K562 (cell line): ENCODE measurements around the gene TMEM167A. TPM values are rescaled to one million over a fixed set of nuclear protein-coding genes. Genes with fewer than 3 reads are reported as not detected.

Experiments used
- ATAC-seq: fragments of 200-7000 bp; cut with Tn5 transposase; 3 replicates; pipeline ENCODE4 v1.9.1; 2020; ENCODE audit warnings: moderate library complexity
- BruUV-seq: library from RNA; stranded (reverse); fragments of 400-500 nt; replicated peaks from 2 replicates; lab custom pipeline; 2021; lab: Mats Ljungman, UMichigan
- CTCF ChIA-PET: fragments of 300-600 bp; formaldehyde crosslinking; extraction: SDS; loops from one replicate; lab custom pipeline; 2021; ENCODE audit warnings: low intra/inter-chr PET ratio; lab: Yijun Ruan, JAX
- POLR2A ChIA-PET: fragments of 300-600, 350-650 bp; sonication (Branson Sonifier 250); formaldehyde crosslinking; extraction: SDS; loops from one replicate; lab custom pipeline; 2021; ENCODE audit warnings: antibody characterized with exemption, inconsistent platforms; lab: Yijun Ruan, JAX
- DNase-seq, 4 experiments: peaks; one replicate each; pipeline versions ENCODE4 v3.0.0 to v3.0.0-alpha.2; 2011 to 2018; ENCODE audit warnings: low spot score in 3 of 4, mixed read lengths in 3 of 4; ENCODE audit errors: extremely low read depth in 1 of 4
- FAIRE-seq: peaks from 2 replicates; lab custom pipeline; 2011; peaks lifted over from hg19 to GRCh38; lab: Jason Lieb, UNC
- H2AFZ ChIP-seq: 2 replicates; pipeline ENCODE4 v1.6.0; 2011; ENCODE audit warnings: low read depth, low read length, control low read depth, inconsistent platforms
- H3K27ac ChIP-seq: fragments of 200-600 bp; 3 replicates; pipeline ENCODE4 v1.8.0; 2011; ENCODE audit warnings: low read depth, mild to moderate bottlenecking, control low read depth, inconsistent platforms, low read length, moderate library complexity, mixed read lengths; ENCODE audit errors: extremely low read depth
- H3K27me3 ChIP-seq, 2 experiments: fragments of 300-600 bp in 1 of 2; 2 replicates in 1 of 2; 3 replicates in 1 of 2; pipeline versions ENCODE4 v1.6.0 to v1.8.0; 2011; ENCODE audit warnings: inconsistent platforms in 2 of 2, low read length in 2 of 2, mild to moderate bottlenecking in 1 of 2, mixed read lengths in 1 of 2, moderate library complexity in 1 of 2; ENCODE audit not compliant: control insufficient read depth in 2 of 2, insufficient read depth in 2 of 2
- H3K36me3 ChIP-seq: fragments of 300-600 bp; 3 replicates; pipeline ENCODE4 v1.8.0; 2011; ENCODE audit warnings: mild to moderate bottlenecking, low read length, inconsistent platforms; ENCODE audit not compliant: control insufficient read depth, insufficient read depth
- H3K4me1 ChIP-seq, 2 experiments: fragments of 200-600 bp in 1 of 2; replicated peaks in 1 of 2; 2 replicates in 1 of 2; 3 replicates in 1 of 2; pipeline versions ENCODE4 v1.5.1 to v1.8.0; 2011; ENCODE audit warnings: inconsistent platforms in 2 of 2, low read length in 2 of 2, mild to moderate bottlenecking in 1 of 2, mixed read lengths in 1 of 2, moderate library complexity in 1 of 2; ENCODE audit not compliant: control insufficient read depth in 2 of 2, insufficient read depth in 2 of 2
- H3K4me2 ChIP-seq: 2 replicates; pipeline ENCODE4 v1.6.1; 2011; ENCODE audit warnings: low read length, control low read depth, inconsistent platforms, mixed read lengths; ENCODE audit not compliant: insufficient read depth
- H3K4me3 ChIP-seq: fragments of 200-600 bp; sonication (generic), shearing (Covaris generic); 2 replicates; pipeline ENCODE4 v1.5.1; 2016; ENCODE audit warnings: control low read depth, inconsistent platforms
- H3K79me2 ChIP-seq: fragments of 200-600 bp; 3 replicates; pipeline ENCODE4 v1.8.0; 2011; ENCODE audit warnings: low read length, inconsistent platforms; ENCODE audit not compliant: control insufficient read depth, insufficient read depth
- H3K9ac ChIP-seq, 2 experiments: 2 replicates each; pipeline versions ENCODE4 v1.6.0 to v1.6.1; 2011; ENCODE audit warnings: low read depth in 2 of 2, low read length in 2 of 2, control low read depth in 1 of 2, inconsistent platforms in 1 of 2, mild to moderate bottlenecking in 1 of 2, mixed read lengths in 1 of 2; ENCODE audit not compliant: insufficient read depth in 1 of 2
- H3K9me1 ChIP-seq: one replicate; pipeline ENCODE4 v1.6.0; 2011; ENCODE audit warnings: inconsistent platforms, mild to moderate bottlenecking, low read length, moderate library complexity; ENCODE audit not compliant: control insufficient read depth, insufficient read depth
- H3K9me3 ChIP-seq: replicated peaks from 2 replicates; pipeline ENCODE4 v1.5.1; 2011; ENCODE audit warnings: low read depth, low read length, inconsistent platforms; ENCODE audit not compliant: control insufficient read depth, insufficient read depth
- H4K20me1 ChIP-seq: replicated peaks from 2 replicates; pipeline ENCODE4 v1.6.1; 2011; ENCODE audit warnings: low read length, inconsistent platforms, mixed read lengths; ENCODE audit not compliant: control insufficient read depth, insufficient read depth
- CREB3L1 ChIP-seq: fragments of 450-650 bp; IDR thresholded peaks from 2 replicates; pipeline ENCODE4 v1.6.1; 2014; ENCODE audit warnings: low read depth, mild to moderate bottlenecking, moderate library complexity, borderline replicate concordance
- EHMT2 ChIP-seq: fragments of 450-650 bp; IDR thresholded peaks from 2 replicates; pipeline ENCODE4 v1.6.1; 2018; ENCODE audit warnings: antibody characterized with exemption
- HMGXB4 ChIP-seq: sonication (generic); formaldehyde crosslinking; IDR thresholded peaks from 2 replicates; pipeline ENCODE4 v1.8.1; 2023; ENCODE audit warnings: mild to moderate bottlenecking, missing genetic modification reagents
- MLX ChIP-seq, 2 experiments: fragments of 450-650 bp in 1 of 2; sonication (generic) in 1 of 2; formaldehyde crosslinking; conservative IDR thresholded peaks; 2 replicates each; pipeline versions ENCODE4 v1.4.0 to v1.8.1; 2020 to 2022; ENCODE audit warnings: mild to moderate bottlenecking in 1 of 2, missing genetic modification reagents in 1 of 2
- NONO ChIP-seq, 2 experiments: fragments of 200-400 bp in 1 of 2; fragments of 450-650 bp in 1 of 2; formaldehyde crosslinking in 1 of 2; IDR thresholded peaks; 2 replicates each; pipeline ENCODE4 v1.6.1; 2017; ENCODE audit warnings: low read depth in 2 of 2, mild to moderate bottlenecking in 2 of 2, moderate library complexity in 2 of 2, low read length in 1 of 2
- PRDM10 ChIP-seq: fragments of 450-650 bp; IDR thresholded peaks from 2 replicates; pipeline ENCODE4 v1.6.1; 2018; ENCODE audit not compliant: partially characterized antibody
- RUNX1 ChIP-seq: sonication (generic); IDR thresholded peaks from 2 replicates; pipeline ENCODE4 v1.6.1; 2016; ENCODE audit warnings: antibody characterized with exemption, low read depth
- SPI1 ChIP-seq: IDR thresholded peaks from 2 replicates; pipeline ENCODE4 v1.6.1; 2011; ENCODE audit warnings: low read depth, low read length, control low read depth, borderline replicate concordance
- SRSF1 ChIP-seq: fragments of 200-400 bp; formaldehyde crosslinking; IDR thresholded peaks from 2 replicates; pipeline ENCODE4 v1.6.1; 2017; ENCODE audit warnings: mild to moderate bottlenecking, low read depth, low read length, moderate library complexity
- XRCC3 ChIP-seq: fragments of 450-650 bp; IDR thresholded peaks from 2 replicates; pipeline ENCODE4 v1.6.1; 2017; ENCODE audit warnings: mild to moderate bottlenecking, moderate library complexity
- WGBS: fragments of 100-300 bp; shearing (Covaris generic); methylation state at CpG from one replicate; pipeline ENCODE4 v1.1.6; 2016; ENCODE audit warnings: low coverage, mixed read lengths; ENCODE audit not compliant: insufficient coverage; ENCODE audit errors: missing lambda C conversion rate; 5-methylcytosine and 5-hydroxymethylcytosine counted together
- in situ Hi-C: fragments of 300-500 bp; cut with MboI; formaldehyde crosslinking; loops from 4 replicates; pipeline ENCODE4 v1.15.0; 2018; ENCODE audit warnings: inconsistent platforms, mixed read lengths
- intact Hi-C: fragments of 100-400 bp; cut with micrococcal nuclease; formaldehyde crosslinking; loops from 2 replicates; pipeline ENCODE4 v1.14.2; 2022
- polyA plus RNA-seq, 8 experiments: library from polyadenylated mRNA; depleted of rRNA in 4 of 8; stranded (reverse) in 5 of 8; unstranded in 3 of 8; fragments of >200 nt; fragmentation: Nextera tagmentation in 2 of 8; fragmentation: Illumina TruSeq in 1 of 8; extraction: Ambion mirVana in 2 of 8; extraction: Trizol in 1 of 8; gene quantifications; 2 replicates each; pipeline versions ENCODE4 v1.2.1 to v1.2.3, GENCODE V29; 2011 to 2014; ENCODE audit warnings: inconsistent platforms in 1 of 8, missing spikeins in 1 of 8
- total RNA-seq, 7 experiments: library from RNA; depleted of rRNA in 6 of 7; stranded (reverse); fragments of >200 nt in 6 of 7; fragmentation: Illumina TruSeq in 2 of 7; extraction: Trizol in 2 of 7; gene quantifications; 2 replicates each; pipeline versions ENCODE4 v1.2.1 to v1.2.3, GENCODE V29; 2011 to 2021; ENCODE audit warnings: low replicate concordance in 1 of 7

The TMEM167A gene
- total and polyA plus RNA-seq, 9 of the 15 experiments (the other 6 are each of a cell fraction or from before 2014, with no cell fraction given), result 35.3 to 458 (median 110) TPM

GRCh38 chr5:83109380-83109779 lies 32.2 kb upstream of the TMEM167A start (continued):
- no peak for TF ChIP-seq HMGXB4 (CRISPR knock-in tag)
- no peak for TF ChIP-seq SRSF1

GRCh38 chr5:83107692-83108420 lies 30.7 kb upstream of the TMEM167A start:
- H3K4me1 ChIP-seq, result no peaks in the 10 kb centered on the region
- H3K27ac ChIP-seq, result no peak overlapping the region
- in situ Hi-C loops, result no loop called here
- no peaks in the 10 kb centered on the region for H3K79me2 ChIP-seq
- BruUV-seq, result no TSS peak
- peaks cover 4% of the 10 kb centered on the region; the same call in 1 of the 3 replicates for H3K36me3 ChIP-seq
- no peaks in the 10 kb centered on the region for H3K27me3 ChIP-seq
- CTCF ChIA-PET, result no interaction called here
- no peak overlapping the region for H3K4me2 ChIP-seq
- FAIRE-seq (no peak), ATAC-seq (no peak), DNase-seq (no peak)
- intact Hi-C loops, result no loop called here
- no peak overlapping the region for H2AFZ ChIP-seq
- H3K9me1 ChIP-seq, result no peaks in the 10 kb centered on the region
- H3K9me3 ChIP-seq, result no peaks in the 10 kb centered on the region; the same call in 1 of the 2 replicates
- no peaks in the 10 kb centered on the region for H4K20me1 ChIP-seq
- H3K9ac ChIP-seq, result no peak overlapping the region
- no peak overlapping the region for H3K4me3 ChIP-seq
- 67% methylated on average over 3 of the region's 3 CpGs for WGBS
- POLR2A ChIA-PET, result interaction anchor here (0.8 kb wide), 1 partner anchor 9 kb away, joined by 3 read pairs; no protein-coding TSS in a partner anchor
- no peak for TF ChIP-seq XRCC3
- TF ChIP-seq SPI1, result no peak
- no peak for TF ChIP-seq MLX (CRISPR knock-in tag; conservative IDR thresholded peaks at IDR 0.05)
- TF ChIP-seq PRDM10, result no peak
- TF ChIP-seq NONO (IDR thresholded peaks at IDR 0.05; ENCODE audit: low read depth in 2 of 2, low read length in 1 of 2), result no peak
- TF ChIP-seq RUNX1, result no peak
- TF ChIP-seq EHMT2, result no peak
- no peak for TF ChIP-seq CREB3L1
